ENCODE measurements around the gene LRRC30. TPM values are rescaled to one million over a fixed set of nuclear protein-coding genes. Genes with fewer than 3 reads are reported as not detected.

LRRC30 gene
- total RNA-seq, 1 donor from 2014 or later: not detected

DNA sequence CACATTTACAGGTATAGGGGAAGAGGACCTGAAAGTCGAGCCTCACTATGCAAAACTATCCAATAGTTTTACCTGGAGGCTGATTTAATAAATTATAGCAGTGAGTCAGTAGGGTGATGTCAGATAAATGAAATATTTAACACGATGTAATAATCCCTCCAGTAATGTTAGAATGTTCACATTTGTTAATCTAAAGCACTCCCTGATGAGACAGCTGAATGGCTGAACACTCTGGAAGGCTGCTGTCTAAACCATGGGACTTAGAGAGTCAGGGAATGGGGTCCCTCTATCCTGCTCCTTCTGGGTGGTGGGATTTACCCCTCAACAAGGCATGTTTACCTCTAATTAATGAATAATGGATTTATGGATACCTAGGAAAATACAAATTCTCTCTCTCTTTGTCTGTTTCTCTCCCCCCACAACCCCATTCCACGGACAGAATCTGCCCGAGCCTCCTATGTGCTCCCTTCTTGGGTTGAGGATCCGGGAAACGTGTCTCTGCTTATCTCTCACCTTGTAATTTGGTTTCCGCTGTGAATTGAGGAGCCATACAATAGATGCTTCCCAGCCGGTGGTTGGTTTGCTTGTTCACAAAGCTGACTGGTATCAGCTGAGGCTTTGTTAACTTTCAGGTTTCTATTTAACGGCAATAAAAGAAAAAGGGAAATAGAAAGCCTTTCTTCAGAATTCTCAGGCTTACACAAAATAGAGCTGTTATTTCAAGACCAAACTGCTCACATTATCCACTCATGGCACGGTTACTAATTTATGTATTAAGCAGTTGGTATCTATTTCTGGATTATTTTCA lies 25.9 kb downstream of the LRRC30 start:
- no peaks in the 10 kb centered on the region for H3K4me1 Mint-ChIP-seq
- intact Hi-C loops (cut with micrococcal nuclease): no loop called here
- no peak overlapping the region for H3K4me3 Mint-ChIP-seq
- no peak overlapping the region for H3K27ac Mint-ChIP-seq
- no peaks in the 10 kb centered on the region for H3K9me3 Mint-ChIP-seq
- H3K36me3 Mint-ChIP-seq (ENCODE audit: low read depth): no peaks in the 10 kb centered on the region
- no peaks in the 10 kb centered on the region for H3K27me3 Mint-ChIP-seq
- DNase-seq: no peak

GRCh38 chr18:7257426-7257740 lies 26.5 kb downstream of the LRRC30 start:
- DNase-seq: no peak
- Mint-ChIP-seq H3K27ac (no peak overlapping the region), H3K4me3 (no peak overlapping the region), H3K4me1 (no peaks in the 10 kb centered on the region), H3K9me3 (no peaks in the 10 kb centered on the region), H3K36me3 (ENCODE audit: low read depth) (no peaks in the 10 kb centered on the region), H3K27me3 (no peaks in the 10 kb centered on the region)
- intact Hi-C loops (cut with micrococcal nuclease): no loop called here

DNA sequence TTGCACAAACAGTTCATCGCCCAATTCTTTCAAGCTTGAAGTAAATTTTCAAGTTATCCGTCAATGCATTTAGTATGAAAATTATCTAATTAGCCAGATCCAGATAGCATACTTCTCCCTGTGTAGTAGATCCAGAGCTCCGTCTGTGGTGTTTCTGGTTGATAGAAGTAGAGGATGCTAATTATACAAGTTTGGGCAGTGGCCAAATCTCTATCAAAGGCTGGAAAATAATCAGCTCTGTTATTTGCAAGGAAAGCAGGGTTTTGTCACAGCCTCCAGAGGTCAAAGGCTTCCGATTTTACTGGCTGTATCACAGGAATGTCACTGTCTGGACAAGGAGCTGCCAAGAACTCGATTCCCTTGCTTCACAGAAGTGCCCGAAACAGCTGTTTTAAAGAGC lies 28.6 kb downstream of the LRRC30 start:
- no peaks in the 10 kb centered on the region for H3K4me1 Mint-ChIP-seq
- no peaks in the 10 kb centered on the region for H3K36me3 Mint-ChIP-seq (ENCODE audit: low read depth)
- no peaks in the 10 kb centered on the region for H3K27me3 Mint-ChIP-seq
- intact Hi-C loops (cut with micrococcal nuclease): no loop called here
- DNase-seq: no peak
- no peaks in the 10 kb centered on the region for H3K9me3 Mint-ChIP-seq
- no peak overlapping the region for H3K27ac Mint-ChIP-seq
- H3K4me3 Mint-ChIP-seq: no peak overlapping the region

DNA sequence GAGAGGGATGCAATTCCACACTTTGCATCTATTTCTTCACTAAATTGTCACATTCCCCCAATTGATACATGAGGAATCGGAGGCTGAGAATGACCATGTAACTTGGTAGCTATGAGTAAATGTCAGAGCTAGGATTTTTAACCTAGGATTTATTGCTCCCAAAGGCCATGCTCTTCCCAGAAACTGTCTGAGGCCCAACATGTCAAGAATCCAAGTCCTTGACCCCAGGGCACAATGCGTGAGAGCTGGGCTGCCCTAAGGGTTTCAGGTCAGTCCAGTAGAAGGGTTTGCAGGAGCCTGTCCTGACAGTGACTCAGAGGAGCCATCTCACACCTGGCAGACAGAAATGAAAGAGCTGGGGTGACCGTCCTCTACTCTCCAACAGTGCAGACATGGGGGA lies 30.3 kb downstream of the LRRC30 start:
- no peak for DNase-seq
- no peaks in the 10 kb centered on the region for H3K4me1 Mint-ChIP-seq
- H3K4me3 Mint-ChIP-seq: no peak overlapping the region
- intact Hi-C loops (cut with micrococcal nuclease): no loop called here
- H3K27me3 Mint-ChIP-seq: no peaks in the 10 kb centered on the region
- no peaks in the 10 kb centered on the region for H3K9me3 Mint-ChIP-seq
- H3K36me3 Mint-ChIP-seq (ENCODE audit: low read depth): no peaks in the 10 kb centered on the region
- H3K27ac Mint-ChIP-seq: no peak overlapping the region

DNA sequence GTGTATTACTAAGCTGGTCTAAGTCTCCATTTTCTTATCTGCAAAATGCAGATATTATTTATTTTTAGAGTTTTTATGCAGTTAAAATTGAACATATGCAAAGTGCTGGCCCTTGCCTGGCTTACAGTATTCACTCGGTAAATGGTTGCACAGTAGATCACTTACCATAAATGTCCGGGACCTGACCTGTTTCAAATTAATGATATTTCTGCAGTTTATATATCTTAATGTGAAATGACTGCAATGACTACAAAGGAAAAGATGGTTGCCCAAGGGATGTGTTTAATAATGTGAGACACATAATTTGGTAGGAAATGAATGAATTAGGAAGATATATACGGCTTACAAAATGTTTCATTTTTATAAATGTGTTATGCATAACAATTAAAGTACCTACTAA lies 37.1 kb downstream of the LRRC30 start:
- Mint-ChIP-seq H3K27me3 (no peaks in the 10 kb centered on the region), H3K36me3 (ENCODE audit: low read depth) (no peaks in the 10 kb centered on the region), H3K9me3 (no peaks in the 10 kb centered on the region), H3K27ac (no peak overlapping the region), H3K4me1 (no peaks in the 10 kb centered on the region), H3K4me3 (no peak overlapping the region)
- no peak for DNase-seq
- intact Hi-C loops (cut with micrococcal nuclease): no loop called here

DNA sequence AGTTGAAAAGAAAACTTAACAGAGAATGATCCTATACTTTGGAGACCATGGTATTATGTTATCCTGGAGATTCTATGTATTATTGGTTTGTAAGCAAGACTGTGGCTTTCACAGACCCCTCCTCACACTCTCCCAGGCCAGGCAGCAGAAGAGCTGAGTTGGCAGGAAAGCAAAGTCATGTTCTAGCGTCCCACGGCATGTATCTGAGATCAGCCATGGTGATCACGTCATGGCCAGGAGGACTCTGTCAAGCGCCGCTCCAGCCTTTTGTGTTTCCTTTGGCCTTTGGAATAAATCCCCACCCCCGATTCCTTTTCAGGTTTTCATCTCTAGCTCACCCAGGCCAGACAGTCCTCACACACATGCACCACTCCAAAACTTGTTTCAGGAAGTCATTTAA lies 39.1 kb downstream of the LRRC30 start:
- Mint-ChIP-seq H3K9me3 (no peaks in the 10 kb centered on the region), H3K4me1 (no peaks in the 10 kb centered on the region), H3K27ac (no peak overlapping the region), H3K4me3 (no peak overlapping the region), H3K27me3 (no peaks in the 10 kb centered on the region), H3K36me3 (ENCODE audit: low read depth) (no peaks in the 10 kb centered on the region)
- DNase-seq: no peak
- intact Hi-C loops (cut with micrococcal nuclease): no loop called here

DNA sequence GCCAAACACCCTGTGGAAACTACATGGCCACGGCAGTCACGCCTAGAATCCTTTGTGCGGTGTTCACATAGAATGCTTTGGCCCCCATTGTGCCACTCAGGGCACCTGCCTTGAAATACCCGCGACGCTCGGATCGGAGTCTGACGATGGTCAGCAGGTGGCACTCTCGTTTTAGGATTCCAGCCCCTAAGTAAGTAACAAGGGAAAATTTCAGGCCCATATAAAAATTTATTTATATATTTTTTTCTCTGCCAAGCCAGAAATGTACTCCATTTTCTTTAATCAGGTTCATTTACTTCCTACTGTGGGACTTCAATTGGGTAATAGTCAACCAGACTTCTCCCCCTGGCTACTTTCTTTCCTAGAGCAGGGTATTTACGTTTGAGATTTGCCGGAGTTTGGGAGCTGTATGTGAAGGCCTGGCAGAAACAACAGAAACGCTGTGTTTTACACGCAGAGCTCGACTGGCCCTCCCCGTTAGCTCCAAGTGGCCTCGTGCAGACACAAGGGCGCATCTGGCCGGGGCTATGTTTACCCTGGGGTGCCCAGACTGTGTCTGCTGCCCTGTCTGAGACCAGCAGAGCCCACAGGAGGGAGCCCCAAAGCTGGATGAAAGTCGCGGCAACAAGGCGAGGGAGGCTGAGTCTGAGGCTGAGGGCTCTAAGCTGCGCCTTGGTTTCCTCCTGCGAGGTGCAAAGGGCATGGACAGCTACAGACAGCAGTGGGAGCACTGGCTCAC lies 41.6 kb downstream of the LRRC30 start:
- no peak for DNase-seq
- H3K27ac Mint-ChIP-seq: no peak overlapping the region
- no peaks in the 10 kb centered on the region for H3K27me3 Mint-ChIP-seq
- H3K4me3 Mint-ChIP-seq: no peak overlapping the region
- intact Hi-C loops (cut with micrococcal nuclease): no loop called here
- no peaks in the 10 kb centered on the region for H3K36me3 Mint-ChIP-seq (ENCODE audit: low read depth)
- peaks cover 3% of the 10 kb centered on the region for H3K9me3 Mint-ChIP-seq
- H3K4me1 Mint-ChIP-seq: no peaks in the 10 kb centered on the region

DNA sequence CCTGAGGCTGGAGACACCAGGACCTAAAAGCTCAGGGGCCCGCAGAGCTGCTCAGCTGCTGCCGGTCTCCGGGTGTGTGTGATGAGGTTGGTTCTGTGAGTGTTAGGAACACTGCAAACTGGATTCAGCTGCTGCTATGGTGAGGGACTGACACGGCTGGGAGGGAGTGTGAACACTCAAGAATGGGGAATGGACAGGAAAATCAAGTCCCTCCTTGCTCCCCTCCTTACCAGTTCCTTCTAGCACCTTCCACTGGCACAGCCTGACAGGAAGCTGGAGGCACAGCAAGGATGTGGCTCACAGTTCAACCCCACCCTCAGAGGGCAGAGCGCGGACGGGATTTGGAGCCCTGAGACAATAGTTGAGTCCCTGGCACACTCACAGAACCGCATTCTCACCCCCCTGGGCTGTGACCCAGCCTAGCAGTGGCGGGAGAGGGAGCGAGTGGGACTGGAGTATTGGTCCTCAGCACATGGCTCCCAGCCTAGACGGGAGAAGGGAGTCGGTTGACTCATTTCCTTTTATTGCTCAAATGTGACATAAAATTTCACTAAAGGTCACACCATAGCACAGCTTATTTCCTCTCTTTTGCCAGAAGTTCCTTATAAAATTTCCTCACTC lies 42.5 kb downstream of the LRRC30 start:
- H3K27ac Mint-ChIP-seq: no peak overlapping the region
- peaks cover 3% of the 10 kb centered on the region for H3K9me3 Mint-ChIP-seq
- intact Hi-C loops (cut with micrococcal nuclease): no loop called here
- H3K4me1 Mint-ChIP-seq: no peaks in the 10 kb centered on the region
- H3K4me3 Mint-ChIP-seq: no peak overlapping the region
- no peaks in the 10 kb centered on the region for H3K36me3 Mint-ChIP-seq (ENCODE audit: low read depth)
- no peak for DNase-seq
- no peaks in the 10 kb centered on the region for H3K27me3 Mint-ChIP-seq

DNA sequence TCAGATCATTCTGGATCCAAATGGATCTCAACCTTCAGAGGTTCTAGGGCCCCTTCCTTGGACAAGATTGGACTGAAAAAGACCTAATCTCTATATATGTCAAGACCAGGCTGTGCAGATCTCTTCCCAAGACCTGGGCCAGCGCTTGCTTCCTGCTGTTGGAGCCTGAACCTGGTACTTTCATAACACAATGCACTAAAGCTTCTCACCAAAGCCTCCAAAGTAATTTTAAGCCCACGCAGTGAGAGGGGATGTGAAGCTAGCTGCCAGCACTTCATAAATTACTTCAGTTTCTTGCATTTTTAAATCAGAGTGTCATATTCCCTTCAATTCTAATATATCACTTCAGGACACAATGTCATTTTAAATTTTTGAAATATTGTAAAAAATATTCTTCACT lies 50.7 kb downstream of the LRRC30 start:
- Mint-ChIP-seq H3K36me3 (ENCODE audit: low read depth) (no peaks in the 10 kb centered on the region), H3K27me3 (no peaks in the 10 kb centered on the region), H3K9me3 (no peaks in the 10 kb centered on the region), H3K27ac (no peak overlapping the region), H3K4me1 (no peaks in the 10 kb centered on the region), H3K4me3 (no peak overlapping the region)
- no peak for DNase-seq
- intact Hi-C loops (cut with micrococcal nuclease): no loop called here

Other genes with a start within 250 kb of the LRRC30 start
- not detected in 2 replicates for gene LAMA1, start 113.3 kb upstream of the LRRC30 start, total RNA-seq

All from activated CD4-positive, alpha-beta T cell treated with anti-CD3 and anti-CD28 coated beads, Interleukin-2, amount 10 ng/mL, durations not matched to agents 24 days and 14 days (primary cell).